Upper lobe of right lung (tissue), 1 donor: ENCODE data around the gene FMN1. TPM values are rescaled to one million over a fixed set of nuclear protein-coding genes. Genes with fewer than 3 reads are reported as not detected.

Source experiments
- ATAC-seq: fragments of 200-7000 bp; cut with Tn5 transposase; one replicate; pipeline ENCODE4 v1.9.1; 2020; ENCODE audit warnings: mild to moderate bottlenecking, moderate library complexity
- DNase-seq: peaks from one replicate; pipeline ENCODE4 v3.0.0-alpha.2; 2020
- H3K27ac ChIP-seq: fragments of 200-600 bp; one replicate; pipeline ENCODE4 v1.8.0; 2022
- H3K27me3 ChIP-seq: fragments of 200-600 bp; one replicate; pipeline ENCODE4 v1.8.0; 2022; ENCODE audit warnings: mild to moderate bottlenecking
- H3K36me3 ChIP-seq: fragments of 200-600 bp; one replicate; pipeline ENCODE4 v1.8.0; 2022
- H3K4me1 ChIP-seq: fragments of 200-600 bp; one replicate; pipeline ENCODE4 v1.8.0; 2022
- H3K4me3 ChIP-seq: fragments of 200-600 bp; one replicate; pipeline ENCODE4 v1.8.0; 2022; ENCODE audit warnings: mild to moderate bottlenecking
- H3K9me3 ChIP-seq: fragments of 200-600 bp; one replicate; pipeline ENCODE4 v1.8.0; 2022
- CTCF ChIP-seq: fragments of 200-600 bp; IDR thresholded peaks from one replicate; pipeline ENCODE4 v1.8.0; 2022; ENCODE audit warnings: antibody characterized with exemption
- intact Hi-C: fragments of 100-400 bp; cut with DNase I; formaldehyde crosslinking; loops from one replicate; pipeline ENCODE4 v1.11.0; 2022
- total RNA-seq: library from RNA; stranded (reverse); fragmentation: NEBNext Ultra II Directional; extraction: Animal tissue kit (Norgen Biotek cat#: 25700); gene quantifications from one replicate; pipeline ENCODE4 v1.2.1, GENCODE V29; 2021
- donor health status: DM: no; HTN: yes; CAD: no; lungs with severe emphysema.

The FMN1 gene
- total RNA-seq, 1 donor from 2014 or later: 33.5 TPM

GRCh38 chr15:32974691-32975090, 219.8 kb downstream of the FMN1 start:
- DNase-seq (no peak), ATAC-seq (no peak)
- H3K36me3 ChIP-seq: no peaks in the 10 kb centered on the region
- no peak overlapping the region for H3K4me3 ChIP-seq
- no peaks in the 10 kb centered on the region for H3K4me1 ChIP-seq
- intact Hi-C loops: no loop called here
- no peaks in the 10 kb centered on the region for H3K27me3 ChIP-seq
- TF ChIP-seq CTCF: no peak
- no peaks in the 10 kb centered on the region for H3K9me3 ChIP-seq
- no peak overlapping the region for H3K27ac ChIP-seq

GRCh38 chr15:32972686-32973085, 221.8 kb downstream of the FMN1 start:
- H3K27ac ChIP-seq: no peak overlapping the region
- no peak for ATAC-seq
- no peaks in the 10 kb centered on the region for H3K4me1 ChIP-seq
- H3K9me3 ChIP-seq: no peaks in the 10 kb centered on the region
- no peak overlapping the region for H3K4me3 ChIP-seq
- no peaks in the 10 kb centered on the region for H3K36me3 ChIP-seq
- H3K27me3 ChIP-seq: no peaks in the 10 kb centered on the region
- intact Hi-C loops: no loop called here
- TF ChIP-seq CTCF: no peak
- DNase-seq: no peak

- no peaks in the 10 kb centered on the region for H3K4me1 ChIP-seq
- intact Hi-C loops: no loop called here
- H3K36me3 ChIP-seq: no peaks in the 10 kb centered on the region
- no peaks in the 10 kb centered on the region for H3K27me3 ChIP-seq
- no peaks in the 10 kb centered on the region for H3K9me3 ChIP-seq
- DNase-seq: peak; percentile 68
- peak; percentile 91 for ATAC-seq
- no peak overlapping the region for H3K4me3 ChIP-seq
- TF ChIP-seq CTCF: no peak
- H3K27ac ChIP-seq: peak overlapping the region; percentile 44
These were observed 223.7 kb downstream of the FMN1 start for GRCh38 chr15:32970847-32971246.

GRCh38 chr15:32967521-32967920, 227.0 kb downstream of the FMN1 start:
- no peaks in the 10 kb centered on the region for H3K4me1 ChIP-seq
- H3K27me3 ChIP-seq: no peaks in the 10 kb centered on the region
- H3K27ac ChIP-seq: no peak overlapping the region
- no peak overlapping the region for H3K4me3 ChIP-seq
- TF ChIP-seq CTCF: no peak
- no peaks in the 10 kb centered on the region for H3K36me3 ChIP-seq
- ATAC-seq: no peak
- no peaks in the 10 kb centered on the region for H3K9me3 ChIP-seq
- intact Hi-C loops: no loop called here
- no peak for DNase-seq

GRCh38 chr15:32966512-32966911, 228.0 kb downstream of the FMN1 start:
- no peak for ATAC-seq
- H3K4me1 ChIP-seq: no peaks in the 10 kb centered on the region
- intact Hi-C loops: no loop called here
- H3K9me3 ChIP-seq: no peaks in the 10 kb centered on the region
- H3K27ac ChIP-seq: no peak overlapping the region
- no peaks in the 10 kb centered on the region for H3K27me3 ChIP-seq
- H3K36me3 ChIP-seq: no peaks in the 10 kb centered on the region
- TF ChIP-seq CTCF: no peak
- no peak for DNase-seq
- no peak overlapping the region for H3K4me3 ChIP-seq

- H3K36me3 ChIP-seq: no peaks in the 10 kb centered on the region
- intact Hi-C loops: no loop called here
- ATAC-seq: peak; percentile 67
- no peaks in the 10 kb centered on the region for H3K4me1 ChIP-seq
- DNase-seq: no peak
- no peak overlapping the region for H3K4me3 ChIP-seq
- no peaks in the 10 kb centered on the region for H3K9me3 ChIP-seq
- H3K27ac ChIP-seq: no peak overlapping the region
- H3K27me3 ChIP-seq: no peaks in the 10 kb centered on the region
- no peak for TF ChIP-seq CTCF
These were observed 228.6 kb downstream of the FMN1 start for GRCh38 chr15:32965897-32966296.
